Measurements from ENCODE around the gene KDM5C.
"Not testable (repeated sequence)": the region's sequence is repeated elsewhere in the genome, so short reads cannot be mapped to it uniquely, and the experiment has no call there.

Gene KDM5C

GRCh38 chrX:53188763-53189162, 36.2 kb downstream of the KDM5C start:
- DNase-seq, result no peak

GRCh38 chrX:53186351-53186750, 38.7 kb downstream of the KDM5C start:
- DNase-seq, result no peak

GRCh38 chrX:53184836-53185235, 40.2 kb downstream of the KDM5C start:
- DNase-seq, result no peak

GRCh38 chrX:53171356-53171755, 53.7 kb downstream of the KDM5C start:
- DNase-seq, result no peak

GRCh38 chrX:53166103-53166502, 58.9 kb downstream of the KDM5C start:
- no peak for DNase-seq

- DNase-seq, result not testable (repeated sequence)
These were observed 60.4 kb downstream of the KDM5C start for GRCh38 chrX:53164566-53164965.

GRCh38 chrX:53163436-53163835, 61.6 kb downstream of the KDM5C start:
- DNase-seq, result no peak

GRCh38 chrX:53160297-53160983, 64.6 kb downstream of the KDM5C start:
- DNase-seq, result no peak

GRCh38 chrX:53159184-53159583, 65.8 kb downstream of the KDM5C start:
- DNase-seq, result no peak

GRCh38 chrX:53156207-53156596, 68.8 kb downstream of the KDM5C start:
- DNase-seq, result no peak

GRCh38 chrX:53155512-53156206, 69.3 kb downstream of the KDM5C start:
- no peak for DNase-seq

- DNase-seq, result no peak
These were observed 71.4 kb downstream of the KDM5C start for GRCh38 chrX:53153581-53153980.
